ENCODE measurements around the gene SSBP4.

SSBP4 gene

GRCh38 chr19:18408053-18408476, 11.1 kb upstream of the SSBP4 start:
- TF ChIP-seq CTCF (IDR thresholded peaks at IDR 0.05; ENCODE audit: low read depth, low read length): peak; percentile 33
- H3K4me3 ChIP-seq (ENCODE audit: low read depth, low read length): no peak overlapping the region

GRCh38 chr19:18412610-18413239, 6.5 kb upstream of the SSBP4 start:
- no peak overlapping the region for H3K4me3 ChIP-seq (ENCODE audit: low read depth, low read length)
- no peak for TF ChIP-seq CTCF (IDR thresholded peaks at IDR 0.05; ENCODE audit: low read depth, low read length)

GRCh38 chr19:18414504-18415177, 4.6 kb upstream of the SSBP4 start:
- peak overlapping the region; percentile 24 for H3K4me3 ChIP-seq (ENCODE audit: low read depth, low read length)
- TF ChIP-seq CTCF (IDR thresholded peaks at IDR 0.05; ENCODE audit: low read depth, low read length): no peak

- H3K4me3 ChIP-seq (ENCODE audit: low read depth, low read length): peak overlapping the region; percentile 24
- no peak for TF ChIP-seq CTCF (IDR thresholded peaks at IDR 0.05; ENCODE audit: low read depth, low read length)
These were observed 3.9 kb upstream of the SSBP4 start for GRCh38 chr19:18415178-18415867.

- peak overlapping the region; percentile 50 for H3K4me3 ChIP-seq (ENCODE audit: low read depth, low read length)
- no peak for TF ChIP-seq CTCF (IDR thresholded peaks at IDR 0.05; ENCODE audit: low read depth, low read length)
These were observed 2.4 kb upstream of the SSBP4 start for GRCh38 chr19:18416778-18417249.

GRCh38 chr19:18417250-18418028, 1.8 kb upstream of the SSBP4 start:
- H3K4me3 ChIP-seq (ENCODE audit: low read depth, low read length): peak overlapping the region; percentile 50
- TF ChIP-seq CTCF (IDR thresholded peaks at IDR 0.05; ENCODE audit: low read depth, low read length): no peak
